Gastroesophageal sphincter (tissue), 4 donors: Measurements from ENCODE around the gene HOXA7. TPM values are rescaled to one million over a fixed set of nuclear protein-coding genes. Genes with fewer than 3 reads are reported as not detected.

Source experiments
- ATAC-seq: fragments of 150-250 bp; one replicate; pipeline ENCODE4 v1.9.1; 2016; ENCODE audit warnings: mild to moderate bottlenecking, moderate library complexity
- H3K27ac ChIP-seq, 4 donors: fragments of 200-600 bp; sonication (generic) in 3 of 4; 1 replicate in 3 of 4; 2 replicates in 1 of 4; pipeline ENCODE4 v1.5.1; 2016 to 2019
- H3K27me3 ChIP-seq: fragments of 200-600 bp; sonication (generic); one replicate; pipeline ENCODE4 v1.5.1; 2019
- H3K36me3 ChIP-seq, 2 donors: fragments of 200-600 bp; sonication (generic); one replicate each; pipeline ENCODE4 v1.5.1; 2019; ENCODE audit warnings: control low read depth in 1 of 2
- H3K4me1 ChIP-seq, 3 donors: fragments of 200-600 bp; sonication (generic); 1 replicate in 2 of 3; 2 replicates in 1 of 3; pipeline ENCODE4 v1.5.1; 2016 to 2019; ENCODE audit warnings: control low read depth in 2 of 3
- H3K4me3 ChIP-seq, 2 donors: fragments of 200-600 bp; sonication (generic); one replicate each; pipeline ENCODE4 v1.5.1; 2019; ENCODE audit warnings: mild to moderate bottlenecking in 1 of 2, moderate library complexity in 1 of 2
- H3K9me3 ChIP-seq, 3 donors: fragments of 200-600 bp; sonication (generic); one replicate each; pipeline ENCODE4 v1.5.1; 2017 to 2019; ENCODE audit warnings: control low read depth in 2 of 3
- EP300 ChIP-seq: sonication (generic); formaldehyde crosslinking; IDR thresholded peaks from one replicate; pipeline ENCODE4 v1.6.1; 2017; ENCODE audit warnings: antibody characterized with exemption, mild to moderate bottlenecking
- POLR2A ChIP-seq, 2 donors: fragments of 450-650 bp; IDR thresholded peaks; one replicate each; pipeline ENCODE4 v1.6.1; 2017; ENCODE audit warnings: antibody characterized with exemption in 2 of 2, mild to moderate bottlenecking in 2 of 2, moderate library complexity in 1 of 2
- POLR2AphosphoS5 ChIP-seq: sonication (generic); formaldehyde crosslinking; IDR thresholded peaks from one replicate; pipeline ENCODE4 v1.6.1; 2017; ENCODE audit warnings: antibody characterized with exemption
- WGBS, 2 donors: methylation state at CpG; one replicate each; pipeline ENCODE4 v1.1.5; 2018; ENCODE audit warnings: low coverage in 1 of 2; 5-methylcytosine and 5-hydroxymethylcytosine counted together
- total RNA-seq, 4 donors: library from RNA; depleted of rRNA; stranded (reverse); fragments of >200 nt; gene quantifications; one replicate each; pipeline ENCODE4 v1.1.0, GENCODE V29; 2016
- TF ChIP-seq, protein P1 (sequence below), 4 experiments: fragments of 200-600 bp in 2 of 4; fragments of 450-650 bp in 2 of 4; sonication (generic) in 1 of 4; IDR thresholded peaks; one replicate each; pipeline ENCODE4 v1.5.1; 2017 to 2019; ENCODE audit warnings: antibody characterized with exemption in 4 of 4, mild to moderate bottlenecking in 2 of 4, moderate library complexity in 2 of 4

HOXA7 gene
- total RNA-seq, 4 donors from 2014 or later: 0.85 to 5.1 (median 1.4) TPM

DNA sequence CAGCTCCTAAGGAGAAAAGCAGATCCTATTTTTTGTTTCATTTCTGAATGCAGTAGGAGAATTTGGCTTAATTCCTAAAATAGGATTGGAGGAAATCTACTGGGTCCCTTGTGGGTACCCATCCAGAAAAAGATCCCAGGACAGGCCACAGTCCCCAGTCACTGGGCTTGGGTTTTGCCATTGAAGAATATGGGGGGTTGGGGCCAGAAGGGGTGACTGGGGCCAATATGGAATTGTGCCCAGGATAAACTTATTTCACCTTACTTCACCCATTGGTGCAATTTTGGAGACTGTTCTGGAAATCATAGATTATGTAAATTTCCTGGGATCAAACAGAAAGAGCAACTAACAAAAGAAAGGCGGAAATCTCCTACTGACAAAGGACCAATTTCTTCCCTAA is 18.0 kb downstream of the HOXA7 start:
- Histone ChIP-seq H3K36me3 (no peaks in the 10 kb centered on the region), H3K27ac (peak overlapping the region; percentile 90 to 100 (median 98)), H3K4me3 (peak overlapping the region; percentile 31 to 94), H3K27me3 (no peaks in the 10 kb centered on the region), H3K4me1 (peaks cover 12 to 76% (median 12%) of the 10 kb centered on the region in 3 donors), H3K9me3 (no peaks in the 10 kb centered on the region)
- ATAC-seq: no peak
- 40 to 64% methylated on average over 1 of the region's 1 CpG for WGBS, 2 donors
- TF ChIP-seq, protein P1, sequence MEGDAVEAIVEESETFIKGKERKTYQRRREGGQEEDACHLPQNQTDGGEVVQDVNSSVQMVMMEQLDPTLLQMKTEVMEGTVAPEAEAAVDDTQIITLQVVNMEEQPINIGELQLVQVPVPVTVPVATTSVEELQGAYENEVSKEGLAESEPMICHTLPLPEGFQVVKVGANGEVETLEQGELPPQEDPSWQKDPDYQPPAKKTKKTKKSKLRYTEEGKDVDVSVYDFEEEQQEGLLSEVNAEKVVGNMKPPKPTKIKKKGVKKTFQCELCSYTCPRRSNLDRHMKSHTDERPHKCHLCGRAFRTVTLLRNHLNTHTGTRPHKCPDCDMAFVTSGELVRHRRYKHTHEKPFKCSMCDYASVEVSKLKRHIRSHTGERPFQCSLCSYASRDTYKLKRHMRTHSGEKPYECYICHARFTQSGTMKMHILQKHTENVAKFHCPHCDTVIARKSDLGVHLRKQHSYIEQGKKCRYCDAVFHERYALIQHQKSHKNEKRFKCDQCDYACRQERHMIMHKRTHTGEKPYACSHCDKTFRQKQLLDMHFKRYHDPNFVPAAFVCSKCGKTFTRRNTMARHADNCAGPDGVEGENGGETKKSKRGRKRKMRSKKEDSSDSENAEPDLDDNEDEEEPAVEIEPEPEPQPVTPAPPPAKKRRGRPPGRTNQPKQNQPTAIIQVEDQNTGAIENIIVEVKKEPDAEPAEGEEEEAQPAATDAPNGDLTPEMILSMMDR (IDR thresholded peaks at IDR 0.05): no peak
- no peak for TF ChIP-seq POLR2AphosphoS5
- TF ChIP-seq EP300: no peak
- TF ChIP-seq POLR2A (IDR thresholded peaks at IDR 0.05): no peak

GRCh38 chr7:27137640-27138315 is 18.7 kb downstream of the HOXA7 start:
- H3K9me3 ChIP-seq: no peaks in the 10 kb centered on the region
- H3K27me3 ChIP-seq: no peaks in the 10 kb centered on the region
- ATAC-seq: no peak
- H3K4me1 ChIP-seq: peaks cover 12 to 83% (median 12%) of the 10 kb centered on the region in 3 donors
- WGBS, 2 donors: 47 to 63% methylated on average over 2 of the region's 2 CpGs
- TF ChIP-seq, protein P1 (IDR thresholded peaks at IDR 0.05): no peak
- peak; percentile 45 for TF ChIP-seq POLR2AphosphoS5
- peak overlapping the region; percentile 90 to 100 (median 98) for H3K27ac ChIP-seq
- H3K4me3 ChIP-seq: no peak overlapping the region
- no peaks in the 10 kb centered on the region for H3K36me3 ChIP-seq

- H3K27me3 ChIP-seq: no peaks in the 10 kb centered on the region
- H3K4me3 ChIP-seq: no peak overlapping the region
- TF ChIP-seq POLR2A (IDR thresholded peaks at IDR 0.05): no peak
- peak; percentile 54 for TF ChIP-seq POLR2AphosphoS5
- peak overlapping the region; percentile 58 to 99 (median 86) for H3K27ac ChIP-seq
- 0 to 7% methylated on average over 2 of the region's 2 CpGs for WGBS, 2 donors
- peak; percentile 16 for ATAC-seq
- H3K36me3 ChIP-seq: no peaks in the 10 kb centered on the region
- no peaks in the 10 kb centered on the region for H3K9me3 ChIP-seq
- peaks cover 15 to 88% (median 16%) of the 10 kb centered on the region in 3 donors for H3K4me1 ChIP-seq
Measured at GRCh38 chr7:27134392-27134791, 22.1 kb downstream of the HOXA7 start.

DNA sequence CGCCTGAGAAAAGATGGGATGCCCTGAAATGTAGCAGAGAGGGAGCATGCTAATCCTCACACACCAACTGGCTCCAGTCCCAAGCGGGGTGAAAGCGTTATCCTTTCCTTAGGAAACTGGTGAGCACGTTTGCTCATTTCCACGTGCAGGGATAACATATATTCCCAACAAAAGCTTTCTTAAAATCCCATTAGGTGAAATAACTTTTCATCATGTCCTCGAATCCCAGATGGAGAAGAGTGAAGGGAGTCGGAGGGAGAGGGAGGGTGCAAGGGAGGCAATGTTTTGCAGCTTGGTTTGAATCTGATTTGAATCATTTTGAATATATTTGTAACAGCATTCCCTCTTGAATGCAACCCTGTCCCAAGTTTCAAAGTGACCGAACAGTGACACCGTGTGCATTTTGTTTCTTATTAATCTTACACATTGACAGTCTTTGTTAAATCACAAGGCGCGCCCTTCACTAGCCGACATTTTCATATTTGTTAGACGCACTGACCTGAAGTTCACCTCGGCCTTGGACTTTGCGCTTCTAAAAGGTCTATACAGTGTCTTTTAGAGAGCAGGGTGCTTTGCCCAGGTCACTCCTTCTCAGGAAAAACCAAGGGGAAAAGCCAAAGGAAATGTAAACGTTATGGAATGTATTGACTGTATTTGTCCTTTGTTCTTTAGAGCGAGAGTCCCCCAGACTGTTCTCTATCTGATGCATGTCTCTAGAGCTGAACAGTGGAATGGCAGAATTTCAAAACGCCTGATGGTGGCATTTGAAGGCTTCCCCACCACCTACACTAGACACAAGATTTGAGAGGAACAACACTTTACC is 22.9 kb downstream of the HOXA7 start:
- H3K9me3 ChIP-seq: no peaks in the 10 kb centered on the region
- no peaks in the 10 kb centered on the region for H3K36me3 ChIP-seq
- WGBS, 2 donors: 46% methylated on average over 18 of the region's 18 CpGs
- no peak for ATAC-seq
- H3K4me3 ChIP-seq: no peak overlapping the region
- peak overlapping the region; percentile 58 to 99 (median 86) for H3K27ac ChIP-seq
- TF ChIP-seq POLR2AphosphoS5: no peak
- no peak for TF ChIP-seq POLR2A (IDR thresholded peaks at IDR 0.05)
- no peak for TF ChIP-seq EP300
- no peaks in the 10 kb centered on the region for H3K27me3 ChIP-seq
- peaks cover 17 to 88% (median 19%) of the 10 kb centered on the region in 3 donors for H3K4me1 ChIP-seq

GRCh38 chr7:27132978-27133377 is 23.5 kb downstream of the HOXA7 start:
- H3K4me1 ChIP-seq: peaks cover 19 to 88% (median 23%) of the 10 kb centered on the region in 3 donors
- peak overlapping the region; percentile 31 to 99 (median 86) for H3K27ac ChIP-seq
- H3K27me3 ChIP-seq: no peaks in the 10 kb centered on the region
- WGBS, 2 donors: 35 to 65% methylated on average over 5 to 6 of the region's 6 CpGs
- no peak for ATAC-seq
- no peaks in the 10 kb centered on the region for H3K36me3 ChIP-seq
- no peaks in the 10 kb centered on the region for H3K9me3 ChIP-seq
- TF ChIP-seq POLR2AphosphoS5 (no peak), EP300 (no peak), POLR2A (IDR thresholded peaks at IDR 0.05) (no peak)
- TF ChIP-seq, protein P1 (IDR thresholded peaks at IDR 0.05): no peak
- no peak overlapping the region for H3K4me3 ChIP-seq
